Small intestine (tissue), 7 donors: Measurements from ENCODE around the gene GLRA1. TPM values are rescaled to one million over a fixed set of nuclear protein-coding genes. Genes with fewer than 3 reads are reported as not detected.
"Not testable (repeated sequence)": the region's sequence is repeated elsewhere in the genome, so short reads cannot be mapped to it uniquely, and the experiment has no call there.

Source experiments
- DNase-seq, 2 donors: peaks; one replicate each; pipeline versions ENCODE4 v3.0.0 to v3.0.0-alpha.2; 2013
- FAIRE-seq: peaks from 2 replicates; lab custom pipeline; 2012; peaks lifted over from hg19 to GRCh38; lab: Jason Lieb, UNC
- H3K27ac ChIP-seq, 3 donors: one replicate each; pipeline ENCODE4 v1.5.1; 2013; ENCODE audit warnings: low read length in 2 of 3, mild to moderate bottlenecking in 2 of 3, control low read depth in 1 of 3, inconsistent platforms in 1 of 3, low read depth in 1 of 3, moderate library complexity in 1 of 3
- H3K27me3 ChIP-seq, 3 donors: one replicate each; pipeline ENCODE4 v1.6.1; 2013; ENCODE audit warnings: low read length in 3 of 3, inconsistent platforms in 1 of 3; ENCODE audit not compliant: control insufficient read depth in 3 of 3, insufficient read depth in 3 of 3
- H3K36me3 ChIP-seq, 3 donors: one replicate each; pipeline ENCODE4 v1.6.1; 2013; ENCODE audit warnings: low read length in 3 of 3, inconsistent platforms in 1 of 3, low read depth in 1 of 3, mild to moderate bottlenecking in 1 of 3, moderate library complexity in 1 of 3; ENCODE audit not compliant: control insufficient read depth in 3 of 3, insufficient read depth in 2 of 3
- H3K4me1 ChIP-seq, 3 donors: one replicate each; pipeline ENCODE4 v1.6.1; 2013; ENCODE audit warnings: low read length in 2 of 3, inconsistent platforms in 1 of 3, low read depth in 1 of 3, mild to moderate bottlenecking in 1 of 3, moderate library complexity in 1 of 3; ENCODE audit not compliant: control insufficient read depth in 3 of 3, insufficient read depth in 2 of 3
- H3K4me3 ChIP-seq, 3 donors: one replicate each; pipeline ENCODE4 v1.5.1; 2013; ENCODE audit warnings: low read length in 3 of 3, control low read depth in 1 of 3, inconsistent platforms in 1 of 3, low read depth in 1 of 3, mild to moderate bottlenecking in 1 of 3, moderate library complexity in 1 of 3
- H3K9me3 ChIP-seq, 2 donors: one replicate each; pipeline ENCODE4 v1.6.1; 2013; ENCODE audit warnings: low read depth in 1 of 2, low read length in 1 of 2; ENCODE audit not compliant: control insufficient read depth in 2 of 2, insufficient read depth in 1 of 2
- WGBS, 3 donors: extraction: QIAGEN DNeasy Blood & Tissue Kit; methylation state at CpG; one replicate each; pipeline ENCODE4 v1.1.7; 2013; 5-methylcytosine and 5-hydroxymethylcytosine counted together
- polyA plus RNA-seq, 4 donors: library from polyadenylated mRNA; stranded (reverse) in 3 of 4; unstranded in 1 of 4; fragments of 200-250 nt in 3 of 4; fragments of 120-200 nt in 1 of 4; gene quantifications; one replicate each; pipeline versions ENCODE4 v1.2.1 to v1.2.3, GENCODE V29; 2013
- donor health status: healthy with polysubstance abuse.
- donor health status: control.
- donor health status: control.
- donor health status: Bipolar disorder and iron deficiency.
- donor health status: healthy.

GLRA1 gene
- polyA plus RNA-seq, 4 donors = not detected

- Histone ChIP-seq H3K4me3 (no peak overlapping the region), H3K36me3 (no peaks in the 10 kb centered on the region), H3K27me3 (no peaks in the 10 kb centered on the region), H3K27ac (no peak overlapping the region), H3K9me3 (no peaks in the 10 kb centered on the region), H3K4me1 (no peaks in the 10 kb centered on the region)
- DNase-seq = no peak
- no peak for FAIRE-seq
- 74 to 83% (median 80%) methylated on average over 2 of the region's 2 CpGs for WGBS, 3 donors
These were observed 54.4 kb downstream of the GLRA1 start for GRCh38 chr5:151870271-151870670.

- no peak overlapping the region for H3K4me3 ChIP-seq
- WGBS, 3 donors = 77 to 88% (median 85%) methylated on average over 2 of the region's 2 CpGs
- no peaks in the 10 kb centered on the region for H3K9me3 ChIP-seq
- no peaks in the 10 kb centered on the region for H3K36me3 ChIP-seq
- FAIRE-seq = no peak
- H3K4me1 ChIP-seq = no peaks in the 10 kb centered on the region
- H3K27ac ChIP-seq = no peak overlapping the region
- H3K27me3 ChIP-seq = no peaks in the 10 kb centered on the region
- DNase-seq = no peak
These were observed 54.8 kb downstream of the GLRA1 start for GRCh38 chr5:151869843-151870242.

GRCh38 chr5:151868451-151868850, 56.2 kb downstream of the GLRA1 start:
- no peak overlapping the region for H3K4me3 ChIP-seq
- H3K27me3 ChIP-seq = peaks cover 0 to 3% (median 0%) of the 10 kb centered on the region in 3 donors
- WGBS, 3 donors = 64 to 66% (median 65%) methylated on average over 4 of the region's 4 CpGs
- DNase-seq (no peak), FAIRE-seq (no peak)
- no peaks in the 10 kb centered on the region for H3K36me3 ChIP-seq
- H3K27ac ChIP-seq = no peak overlapping the region
- H3K4me1 ChIP-seq = no peaks in the 10 kb centered on the region
- no peaks in the 10 kb centered on the region for H3K9me3 ChIP-seq

GRCh38 chr5:151864061-151864748, 60.4 kb downstream of the GLRA1 start:
- 76 to 83% (median 80%) methylated on average over 7 of the region's 7 CpGs for WGBS, 3 donors
- H3K27me3 ChIP-seq = peaks cover 0 to 3% (median 0%) of the 10 kb centered on the region in 3 donors

GRCh38 chr5:151863566-151863965, 61.1 kb downstream of the GLRA1 start:
- DNase-seq (no peak), FAIRE-seq (no peak)
- no peaks in the 10 kb centered on the region for H3K4me1 ChIP-seq
- 34 to 48% (median 45%) methylated on average over 1 of the region's 1 CpG for WGBS, 3 donors
- H3K27me3 ChIP-seq = peaks cover 0 to 3% (median 0%) of the 10 kb centered on the region in 3 donors
- H3K9me3 ChIP-seq = no peaks in the 10 kb centered on the region
- no peak overlapping the region for H3K27ac ChIP-seq
- H3K36me3 ChIP-seq = no peaks in the 10 kb centered on the region
- H3K4me3 ChIP-seq = no peak overlapping the region

More at GRCh38 chr5:151864061-151864748, 60.4 kb downstream of the GLRA1 start:
- FAIRE-seq = no peak
- Histone ChIP-seq H3K9me3 (no peaks in the 10 kb centered on the region), H3K4me3 (no peak overlapping the region), H3K36me3 (no peaks in the 10 kb centered on the region), H3K27ac (no peak overlapping the region), H3K4me1 (no peaks in the 10 kb centered on the region)
- no peak for DNase-seq

- Histone ChIP-seq H3K4me1 (no peaks in the 10 kb centered on the region), H3K4me3 (no peak overlapping the region), H3K27me3 (peaks cover 0 to 3% (median 0%) of the 10 kb centered on the region in 3 donors), H3K27ac (no peak overlapping the region), H3K9me3 (no peaks in the 10 kb centered on the region), H3K36me3 (no peaks in the 10 kb centered on the region)
- WGBS, 3 donors = 73 to 79% (median 79%) methylated on average over 2 of the region's 2 CpGs
- FAIRE-seq (no peak), DNase-seq (no peak)
These were observed 61.7 kb downstream of the GLRA1 start for GRCh38 chr5:151862811-151863472.

- H3K27ac ChIP-seq, H3K36me3 ChIP-seq, H3K27me3 ChIP-seq, DNase-seq, H3K4me1 ChIP-seq, H3K9me3 ChIP-seq, FAIRE-seq, H3K4me3 ChIP-seq: not testable (repeated sequence)
- 83 to 89% (median 86%) methylated on average over 3 of the region's 4 CpGs for WGBS, 3 donors
These were observed 63.8 kb downstream of the GLRA1 start for GRCh38 chr5:151860867-151861266.

GRCh38 chr5:151856861-151857260, 67.8 kb downstream of the GLRA1 start:
- Histone ChIP-seq H3K4me3 (no peak overlapping the region), H3K27ac (no peak overlapping the region), H3K9me3 (no peaks in the 10 kb centered on the region), H3K27me3 (no peaks in the 10 kb centered on the region), H3K36me3 (no peaks in the 10 kb centered on the region), H3K4me1 (no peaks in the 10 kb centered on the region)
- DNase-seq (no peak), FAIRE-seq (no peak)
- 87 to 90% (median 88%) methylated on average over 5 of the region's 5 CpGs for WGBS, 3 donors
